ENCODE results near the gene CERS6. TPM values are rescaled to one million over a fixed set of nuclear protein-coding genes. Genes with fewer than 3 reads are reported as not detected.

The CERS6 gene
- total RNA-seq, 1 experiment from 2014 or later = 8.3 TPM

DNA sequence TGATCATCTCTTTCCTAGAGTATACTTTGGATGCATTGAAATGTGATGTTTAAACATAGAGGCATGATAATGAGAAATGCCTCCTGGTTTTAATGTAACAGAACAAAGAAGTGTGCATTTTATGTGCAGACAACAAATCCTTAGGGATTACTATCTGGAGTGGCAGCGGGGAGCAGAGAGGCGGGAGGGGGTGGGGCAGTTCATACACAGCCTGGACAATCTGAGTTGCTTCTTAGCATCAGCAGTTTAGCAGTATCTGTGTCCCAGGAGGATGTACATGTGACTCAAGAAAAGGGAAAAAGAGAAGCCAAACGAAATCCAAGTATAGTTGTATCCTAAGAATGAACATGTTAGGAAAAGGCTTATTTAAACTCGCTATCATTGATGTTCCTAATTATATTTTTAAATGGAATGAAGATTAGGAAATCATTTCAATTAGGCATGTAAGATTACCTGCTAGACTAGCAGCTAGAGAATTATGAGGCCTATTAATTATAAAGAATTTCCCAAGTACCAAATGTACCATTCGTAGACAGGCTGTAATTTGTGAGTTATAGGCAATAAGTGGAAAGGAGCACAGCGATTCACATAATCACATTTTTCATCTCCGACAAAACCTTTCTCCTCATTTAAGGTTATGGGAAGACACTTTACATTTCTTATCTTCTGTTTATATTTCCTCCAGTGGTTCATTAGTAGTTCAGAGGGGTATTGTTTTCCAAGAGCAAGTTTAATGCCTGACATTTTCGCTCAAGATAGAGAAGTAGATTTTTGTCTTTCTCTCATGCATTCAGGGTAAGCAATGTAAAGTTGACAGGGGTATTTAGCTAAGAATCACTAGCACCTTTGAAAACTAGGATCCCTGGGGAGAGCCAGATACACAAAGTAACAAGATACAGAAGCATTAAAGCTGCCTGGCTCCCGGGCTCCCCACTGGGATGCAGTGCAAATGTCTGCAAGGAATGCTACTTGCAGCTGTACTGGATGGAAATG is 205.1 kb downstream of the CERS6 start:
- Histone ChIP-seq H3F3A (ENCODE audit: insufficient read depth, low read depth) (no peaks in the 10 kb centered on the region), H3K9me2 (ENCODE audit: insufficient read depth) (no peaks in the 10 kb centered on the region), H2AFZ (no peak overlapping the region), H3K4me3 (no peak overlapping the region), H3K27ac (no peak overlapping the region), H3K79me2 (ENCODE audit: low read depth) (no peaks in the 10 kb centered on the region), H3K4me1 (replicated peaks; ENCODE audit: insufficient read depth) (no peaks in the 10 kb centered on the region), H3K4me2 (no peak overlapping the region), H3K36me3 (ENCODE audit: low read depth) (no peaks in the 10 kb centered on the region), H3K9me3 (ENCODE audit: insufficient read depth, low read depth) (no peaks in the 10 kb centered on the region), H3K27me3 (ENCODE audit: insufficient read depth, low read depth) (no peaks in the 10 kb centered on the region), H4K20me1 (ENCODE audit: insufficient read depth) (no peaks in the 10 kb centered on the region)
- CTCF ChIA-PET = no interaction called here
- no peak for DNase-seq
- POLR2A ChIA-PET (ENCODE audit: unreplicated experiment) = no interaction called here
- intact Hi-C loops (cut with micrococcal nuclease; ENCODE audit: unreplicated experiment) = no loop called here
- no TSS peak for BruUV-seq (replicated peaks)
- no peak for TF ChIP-seq CTCF (conservative IDR thresholded peaks at IDR 0.05)

GRCh38 chr2:168661863-168662256 is 205.8 kb downstream of the CERS6 start:
- Histone ChIP-seq H4K20me1 (ENCODE audit: insufficient read depth) (no peaks in the 10 kb centered on the region), H3K4me1 (replicated peaks; ENCODE audit: insufficient read depth) (no peaks in the 10 kb centered on the region), H3K4me3 (no peak overlapping the region), H2AFZ (no peak overlapping the region), H3K4me2 (no peak overlapping the region), H3K79me2 (ENCODE audit: low read depth) (no peaks in the 10 kb centered on the region), H3K9me2 (ENCODE audit: insufficient read depth) (no peaks in the 10 kb centered on the region), H3K9me3 (ENCODE audit: insufficient read depth, low read depth) (no peaks in the 10 kb centered on the region), H3K36me3 (ENCODE audit: low read depth) (no peaks in the 10 kb centered on the region), H3K27me3 (ENCODE audit: insufficient read depth, low read depth) (no peaks in the 10 kb centered on the region), H3F3A (ENCODE audit: insufficient read depth, low read depth) (no peaks in the 10 kb centered on the region), H3K27ac (no peak overlapping the region)
- ChIA-PET POLR2A (ENCODE audit: unreplicated experiment) (no interaction called here), CTCF (no interaction called here)
- BruUV-seq (replicated peaks) = no TSS peak
- DNase-seq = no peak
- intact Hi-C loops (cut with micrococcal nuclease; ENCODE audit: unreplicated experiment) = no loop called here
- no peak for TF ChIP-seq EZH2 (IDR thresholded peaks at IDR 0.05; ENCODE audit: low read depth)

DNA sequence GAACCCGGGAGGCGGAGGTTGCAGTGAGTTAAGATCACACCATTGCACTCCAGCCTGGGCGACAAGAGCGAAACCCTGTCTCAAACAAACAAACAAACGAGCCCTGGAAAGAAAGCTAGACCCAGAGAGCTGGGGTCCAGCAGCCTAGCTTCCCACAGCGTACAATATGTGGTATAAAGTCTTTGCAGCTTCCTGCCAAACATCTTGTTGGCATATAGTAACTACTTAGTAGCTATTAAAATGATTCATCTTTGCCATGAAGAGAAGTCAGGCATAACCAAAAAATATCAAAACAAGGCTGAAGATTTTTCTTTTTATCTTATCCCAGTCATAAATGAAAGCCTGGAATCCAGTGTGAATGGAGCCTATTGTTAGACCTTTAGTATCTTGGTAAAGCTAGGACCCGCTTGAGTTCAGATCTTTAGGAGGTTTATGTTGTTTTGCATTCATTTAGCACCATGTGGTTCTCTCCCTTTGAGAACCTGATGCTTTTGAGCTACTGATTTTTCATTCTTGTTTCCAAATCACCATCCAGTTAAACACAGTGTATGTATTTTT is 206.7 kb downstream of the CERS6 start:
- H3K4me1 ChIP-seq (replicated peaks; ENCODE audit: insufficient read depth) = no peaks in the 10 kb centered on the region
- no peaks in the 10 kb centered on the region for H3K79me2 ChIP-seq (ENCODE audit: low read depth)
- TF ChIP-seq CTCF (conservative IDR thresholded peaks at IDR 0.05) = no peak
- no peaks in the 10 kb centered on the region for H3K36me3 ChIP-seq (ENCODE audit: low read depth)
- no peaks in the 10 kb centered on the region for H3K27me3 ChIP-seq (ENCODE audit: insufficient read depth, low read depth)
- no peaks in the 10 kb centered on the region for H3F3A ChIP-seq (ENCODE audit: insufficient read depth, low read depth)
- no TSS peak for BruUV-seq (replicated peaks)
- no peak for DNase-seq
- ChIA-PET POLR2A (ENCODE audit: unreplicated experiment) (no interaction called here), CTCF (no interaction called here)
- H3K4me3 ChIP-seq = no peak overlapping the region
- no peaks in the 10 kb centered on the region for H3K9me3 ChIP-seq (ENCODE audit: insufficient read depth, low read depth)
- no peaks in the 10 kb centered on the region for H4K20me1 ChIP-seq (ENCODE audit: insufficient read depth)
- no peaks in the 10 kb centered on the region for H3K9me2 ChIP-seq (ENCODE audit: insufficient read depth)
- no peak overlapping the region for H3K4me2 ChIP-seq
- H3K27ac ChIP-seq = no peak overlapping the region
- no peak overlapping the region for H2AFZ ChIP-seq
- intact Hi-C loops (cut with micrococcal nuclease; ENCODE audit: unreplicated experiment) = no loop called here
